ENCODE results near the gene DKKL1.
A peak's percentile ranks its signal among the peaks of the same experiment; 100 is the strongest.
"Not testable (repeated sequence)": the region's sequence is repeated elsewhere in the genome, so short reads cannot be mapped to it uniquely, and the experiment has no call there.

Gene DKKL1

GRCh38 chr19:49364083-49364737 is 533 bp downstream of the DKKL1 start:
- no peak for DNase-seq

GRCh38 chr19:49366110-49366509 is 2.4 kb downstream of the DKKL1 start:
- DNase-seq, result no peak

- DNase-seq, result no peak
Observed at GRCh38 chr19:49368711-49369358, 5.2 kb downstream of the DKKL1 start.

- DNase-seq, result no peak
Observed at GRCh38 chr19:49371184-49371583, 7.5 kb downstream of the DKKL1 start.

GRCh38 chr19:49373174-49373573 is 9.5 kb downstream of the DKKL1 start:
- DNase-seq, result not testable (repeated sequence)

GRCh38 chr19:49374665-49375434 is 11.2 kb downstream of the DKKL1 start:
- no peak for DNase-seq

GRCh38 chr19:49378512-49378911 is 14.8 kb downstream of the DKKL1 start:
- DNase-seq, result no peak

- no peak for DNase-seq
Observed at GRCh38 chr19:49380391-49380790, 16.7 kb downstream of the DKKL1 start.

GRCh38 chr19:49382639-49383038 is 19.0 kb downstream of the DKKL1 start:
- no peak for DNase-seq

GRCh38 chr19:49383599-49383998 is 19.9 kb downstream of the DKKL1 start:
- DNase-seq, result no peak

- no peak for DNase-seq
Observed at GRCh38 chr19:49387936-49388372, 24.3 kb downstream of the DKKL1 start, which contains the start of gene KASH5. Gene KASH5, plus strand, starts transcription at chr19:49388249. Its CDS starts 2,635 bp downstream, at chr19:49390884.

GRCh38 chr19:49389406-49389805 is 25.7 kb downstream of the DKKL1 start:
- no peak for DNase-seq

GRCh38 chr19:49390131-49390928 is 26.7 kb downstream of the DKKL1 start:
- no peak for DNase-seq

- DNase-seq, result no peak
Observed at GRCh38 chr19:49390929-49391359, 27.3 kb downstream of the DKKL1 start.

- DNase-seq, result peak; percentile 61
Observed at GRCh38 chr19:49391581-49392399, 28.1 kb downstream of the DKKL1 start.

- no peak for DNase-seq
Observed at GRCh38 chr19:49393881-49394280, 30.2 kb downstream of the DKKL1 start.

GRCh38 chr19:49395581-49396407 is 32.1 kb downstream of the DKKL1 start:
- DNase-seq, result no peak

- DNase-seq, result no peak
Observed at GRCh38 chr19:49396738-49397505, 33.2 kb downstream of the DKKL1 start.

- DNase-seq, result no peak
Observed at GRCh38 chr19:49398001-49398615, 34.4 kb downstream of the DKKL1 start.

GRCh38 chr19:49398931-49399330 is 35.3 kb downstream of the DKKL1 start:
- no peak for DNase-seq
